Effector memory CD4-positive, alpha-beta T cell (primary cell): Measurements from ENCODE around the gene PRTN3.
"Not testable (repeated sequence)": the region's sequence is repeated elsewhere in the genome, so short reads cannot be mapped to it uniquely, and the experiment has no call there.

ENCODE experiments used
- DNase-seq, 3 donors: peaks; one replicate each; pipeline ENCODE4 v3.0.0-alpha.2; 2020
- H3K27ac ChIP-seq: 2 replicates; pipeline ENCODE4 v1.7.0; 2013; ENCODE audit warnings: mild to moderate bottlenecking, low read length, moderate library complexity; ENCODE audit not compliant: insufficient read depth, poor library complexity, severe bottlenecking
- H3K27me3 ChIP-seq: replicated peaks from 2 replicates; pipeline ENCODE4 v1.7.0; 2013; ENCODE audit warnings: mild to moderate bottlenecking, low read length; ENCODE audit not compliant: insufficient read depth, control insufficient read depth, poor library complexity, severe bottlenecking
- H3K36me3 ChIP-seq: 2 replicates; pipeline ENCODE4 v1.7.0; 2013; ENCODE audit warnings: mild to moderate bottlenecking, low read length, moderate library complexity; ENCODE audit not compliant: control insufficient read depth, insufficient read depth
- H3K4me1 ChIP-seq: 2 replicates; pipeline ENCODE4 v1.7.0; 2013; ENCODE audit warnings: low read length, mild to moderate bottlenecking; ENCODE audit not compliant: control insufficient read depth, insufficient read depth, poor library complexity, severe bottlenecking
- H3K4me3 ChIP-seq: 2 replicates; pipeline ENCODE4 v1.7.0; 2013; ENCODE audit warnings: low read length, low read depth, mild to moderate bottlenecking; ENCODE audit not compliant: insufficient read depth, poor library complexity, severe bottlenecking
- H3K9me3 ChIP-seq: 2 replicates; pipeline ENCODE4 v1.7.0; 2013; ENCODE audit warnings: mild to moderate bottlenecking, low read length, moderate library complexity; ENCODE audit not compliant: control insufficient read depth

The PRTN3 gene

DNA sequence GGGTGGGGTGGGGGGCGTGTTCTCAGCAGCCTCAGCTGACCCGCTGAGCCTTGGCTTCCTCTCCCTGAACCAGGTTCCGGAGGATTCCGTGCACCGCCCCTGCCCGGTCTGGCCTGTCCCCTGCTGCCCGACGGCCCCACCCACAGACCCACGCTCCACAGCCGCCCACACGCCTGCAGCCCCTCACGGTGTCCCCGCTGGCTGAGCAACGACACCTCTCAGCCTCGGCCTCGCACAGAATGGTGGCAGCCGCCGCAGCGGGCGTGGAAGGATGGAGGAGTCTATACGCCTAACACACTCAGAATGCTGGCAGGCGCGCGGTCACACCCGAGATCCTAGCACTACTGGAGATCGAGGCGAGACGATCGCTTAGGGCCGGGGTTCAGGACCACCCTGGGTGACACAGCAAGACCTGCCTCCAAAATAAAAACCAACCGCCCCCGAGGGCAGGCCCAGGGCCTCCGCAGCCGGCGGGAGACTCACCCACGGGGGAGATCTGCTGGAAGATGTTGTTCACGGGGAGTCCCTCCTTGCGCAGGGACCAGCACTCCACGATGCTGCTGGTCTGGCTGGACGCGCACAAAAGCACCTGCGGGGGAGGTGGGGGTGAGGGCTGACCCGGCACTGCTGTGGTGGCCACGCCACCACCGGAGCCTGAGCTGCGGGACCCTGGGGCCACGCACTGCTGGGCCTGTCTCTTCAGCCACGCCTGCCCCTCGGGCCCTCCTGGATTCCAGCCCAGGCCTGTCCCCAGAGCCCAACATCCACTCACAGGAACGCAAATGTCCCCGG is 43.8 kb downstream of the PRTN3 start:
- H3K4me1 ChIP-seq, result no peaks in the 10 kb centered on the region
- H3K27me3 ChIP-seq, result no peaks in the 10 kb centered on the region
- H3K27ac ChIP-seq, result no peak overlapping the region
- peaks cover 73% of the 10 kb centered on the region for H3K36me3 ChIP-seq
- no peak for DNase-seq
- no peak overlapping the region for H3K4me3 ChIP-seq
- no peaks in the 10 kb centered on the region for H3K9me3 ChIP-seq

DNA sequence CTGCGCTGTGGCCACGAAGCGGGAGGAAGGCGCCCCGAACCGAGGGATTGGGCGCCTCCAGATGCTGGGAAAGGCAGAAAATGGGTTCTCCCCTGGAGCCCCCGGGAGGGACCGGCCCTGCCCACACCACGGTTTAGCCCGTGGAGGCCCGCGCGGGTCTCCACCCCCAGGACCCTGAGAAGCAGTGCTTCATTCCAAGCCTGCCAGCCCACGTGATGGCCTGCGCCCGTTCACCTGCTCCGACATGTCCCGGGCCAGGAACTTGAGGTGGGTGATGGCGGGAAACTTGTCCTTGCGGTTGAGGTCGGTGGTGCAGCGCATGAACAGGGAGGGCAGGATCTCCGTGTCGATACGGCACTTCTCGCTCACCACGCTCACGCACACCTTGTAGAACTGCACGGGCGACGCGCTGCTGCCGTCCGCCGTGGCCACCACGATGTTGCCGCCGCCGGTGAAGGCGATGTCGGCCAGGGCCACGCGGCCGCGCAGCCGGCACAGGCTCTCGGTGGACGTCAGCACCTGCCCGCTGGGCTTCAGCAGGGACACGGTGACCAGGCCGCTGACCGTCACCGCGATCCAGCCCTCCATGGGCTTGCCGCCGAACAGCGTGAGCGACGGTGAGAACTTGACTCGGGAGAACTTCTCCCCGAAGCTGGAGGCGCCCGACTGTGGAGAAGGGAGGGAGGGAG is 44.9 kb downstream of the PRTN3 start:
- no peaks in the 10 kb centered on the region for H3K9me3 ChIP-seq
- no peak overlapping the region for H3K27ac ChIP-seq
- H3K4me3 ChIP-seq, result no peak overlapping the region
- H3K36me3 ChIP-seq, result peaks cover 74% of the 10 kb centered on the region
- no peak for DNase-seq
- no peaks in the 10 kb centered on the region for H3K27me3 ChIP-seq
- no peaks in the 10 kb centered on the region for H3K4me1 ChIP-seq

DNA sequence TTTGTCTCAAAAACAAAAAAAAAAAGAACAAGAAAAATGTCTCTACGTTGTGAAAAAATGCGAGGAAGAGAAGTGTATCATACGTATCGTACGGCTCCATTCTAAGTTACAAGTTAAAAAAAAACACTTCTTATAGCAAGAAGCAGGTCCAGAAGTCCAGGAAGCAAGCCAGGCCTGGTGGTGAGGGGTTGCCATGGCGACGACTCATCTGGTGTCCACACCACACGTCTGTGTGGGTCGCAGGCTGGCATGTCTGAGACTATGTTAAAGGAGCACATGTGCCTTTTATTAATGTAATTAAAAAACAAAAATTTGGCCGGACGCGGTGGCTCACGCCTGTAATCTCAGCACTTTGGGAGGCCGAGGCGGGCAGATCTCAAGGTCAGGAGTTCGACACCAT is 46.3 kb downstream of the PRTN3 start:
- peaks cover 7% of the 10 kb centered on the region for H3K4me1 ChIP-seq
- no peak for DNase-seq
- H3K4me3 ChIP-seq, result no peak overlapping the region
- H3K9me3 ChIP-seq, result no peaks in the 10 kb centered on the region
- no peaks in the 10 kb centered on the region for H3K27me3 ChIP-seq
- no peak overlapping the region for H3K27ac ChIP-seq
- H3K36me3 ChIP-seq, result peaks cover 61% of the 10 kb centered on the region

DNA sequence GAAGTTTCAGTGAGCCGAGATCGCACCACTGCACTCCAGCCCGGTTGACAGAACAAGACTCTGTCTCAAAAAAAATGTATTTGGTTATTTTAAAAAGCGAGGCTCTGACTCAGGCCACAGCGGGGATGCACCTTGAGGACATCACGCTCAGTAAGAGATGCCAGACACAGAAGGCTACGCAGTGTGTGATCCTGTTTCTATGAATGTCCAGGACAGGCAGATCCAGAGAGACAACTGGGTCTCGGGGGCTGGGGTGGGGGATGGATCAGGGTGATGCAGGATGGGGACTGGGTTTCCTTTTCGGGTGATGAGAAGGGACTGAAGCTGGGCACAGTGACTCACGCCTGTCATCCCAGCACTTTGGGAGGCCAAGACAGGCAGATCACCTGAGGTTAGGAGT is 46.8 kb downstream of the PRTN3 start:
- Histone ChIP-seq H3K4me1 (peaks cover 11% of the 10 kb centered on the region), H3K27ac (no peak overlapping the region), H3K4me3 (no peak overlapping the region), H3K9me3 (no peaks in the 10 kb centered on the region), H3K36me3 (peaks cover 60% of the 10 kb centered on the region), H3K27me3 (no peaks in the 10 kb centered on the region)
- DNase-seq, result no peak

DNA sequence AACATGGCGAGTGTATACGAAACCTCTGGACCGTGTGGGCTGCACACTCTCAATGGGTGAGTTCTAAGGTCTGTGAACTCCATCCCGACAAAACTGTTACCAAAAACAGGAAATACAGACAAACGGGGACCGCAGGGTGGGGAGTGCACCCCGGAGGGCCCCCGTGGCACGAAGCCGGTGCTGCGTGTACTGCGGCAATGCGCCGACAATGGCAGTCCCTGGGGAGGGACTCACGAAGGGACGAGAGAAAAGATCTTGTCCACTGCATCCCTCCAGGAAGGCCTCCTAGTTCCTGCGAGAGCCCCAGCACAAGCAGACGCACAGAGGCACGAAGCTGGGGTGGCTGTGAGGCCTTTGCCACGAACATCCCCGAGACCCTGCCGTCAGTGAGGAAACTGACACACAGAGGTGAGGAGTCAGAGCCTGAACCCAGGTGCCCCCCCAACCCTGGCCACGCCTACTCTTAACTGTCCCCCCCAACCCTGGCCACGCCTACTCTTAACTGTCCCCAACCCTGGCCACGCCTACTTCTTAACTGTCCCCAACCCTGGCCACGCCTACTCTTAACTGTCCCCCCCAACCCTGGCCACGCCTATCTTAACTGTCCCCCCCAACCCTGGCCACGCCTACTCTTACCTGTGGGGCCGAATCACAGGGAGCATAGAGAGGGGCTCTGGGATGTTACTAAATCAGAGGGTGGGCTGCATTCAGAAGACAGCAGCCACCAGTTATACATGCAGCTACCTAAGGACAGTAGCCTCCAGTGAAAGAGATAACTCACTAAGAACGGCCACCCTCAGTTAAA is 48.0 kb downstream of the PRTN3 start:
- Histone ChIP-seq H3K4me3 (no peak overlapping the region), H3K4me1 (peaks cover 17% of the 10 kb centered on the region), H3K36me3 (peaks cover 49% of the 10 kb centered on the region), H3K27ac (peak overlapping the region; percentile 28), H3K9me3 (no peaks in the 10 kb centered on the region), H3K27me3 (no peaks in the 10 kb centered on the region)
- peak in 1 of 3 donors; percentile 59 for DNase-seq

DNA sequence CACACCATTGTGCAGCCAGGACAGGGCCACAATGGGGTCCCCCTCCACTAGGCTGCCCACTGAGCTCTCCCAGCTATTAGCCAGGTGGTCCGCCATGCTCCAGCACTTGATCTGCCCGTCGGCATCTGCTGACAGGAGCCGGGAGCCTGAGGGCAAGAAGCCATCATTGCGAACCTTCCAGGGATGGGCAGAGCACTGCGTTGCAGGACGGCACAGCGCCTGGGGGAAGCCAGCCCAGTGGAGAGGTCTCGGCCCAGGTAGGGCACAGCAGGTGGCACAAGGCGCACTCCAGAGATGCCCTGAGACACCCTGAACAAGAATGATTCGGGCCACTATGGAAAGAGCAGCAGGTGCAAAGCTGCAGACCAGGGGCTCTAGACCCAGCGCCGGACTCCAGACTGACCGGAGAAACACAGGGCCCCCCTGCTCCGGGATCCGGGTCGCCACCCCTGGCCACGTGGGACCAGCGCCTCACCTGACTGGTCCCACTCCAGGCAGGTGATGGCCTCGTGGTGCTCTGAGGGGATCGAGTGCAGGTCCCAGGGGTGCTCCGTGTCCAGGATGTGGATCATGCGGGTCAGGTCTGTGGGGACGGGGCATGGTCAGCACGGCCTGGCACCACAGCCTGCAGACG is 49.0 kb downstream of the PRTN3 start:
- Histone ChIP-seq H3K4me1 (peaks cover 18% of the 10 kb centered on the region), H3K27me3 (no peaks in the 10 kb centered on the region), H3K36me3 (peaks cover 41% of the 10 kb centered on the region), H3K27ac (no peak overlapping the region), H3K4me3 (no peak overlapping the region), H3K9me3 (no peaks in the 10 kb centered on the region)
- no peak for DNase-seq

DNA sequence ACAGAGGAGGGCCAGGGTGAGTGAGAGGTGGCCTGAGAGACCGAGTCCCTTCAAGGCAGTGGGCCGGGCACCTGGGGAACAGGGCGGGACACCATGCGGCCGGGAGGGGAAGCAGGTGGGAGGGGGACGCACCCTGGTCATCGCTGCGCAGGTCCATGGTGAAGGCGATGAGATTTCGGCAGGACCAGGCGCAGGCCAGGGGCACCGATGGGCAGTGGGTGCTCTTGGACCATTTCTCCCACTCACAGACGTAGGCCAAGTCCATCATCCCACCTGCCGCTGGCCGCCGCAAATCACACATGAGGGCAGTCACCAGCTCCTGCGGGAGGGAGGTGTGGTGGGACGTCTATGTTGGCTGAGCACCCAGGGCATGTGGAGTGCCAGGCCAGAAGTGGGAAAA is 50.0 kb downstream of the PRTN3 start:
- no peak overlapping the region for H3K27ac ChIP-seq
- peaks cover 32% of the 10 kb centered on the region for H3K36me3 ChIP-seq
- H3K4me3 ChIP-seq, result no peak overlapping the region
- DNase-seq, result no peak
- H3K4me1 ChIP-seq, result peaks cover 18% of the 10 kb centered on the region
- no peaks in the 10 kb centered on the region for H3K9me3 ChIP-seq
- H3K27me3 ChIP-seq, result no peaks in the 10 kb centered on the region

DNA sequence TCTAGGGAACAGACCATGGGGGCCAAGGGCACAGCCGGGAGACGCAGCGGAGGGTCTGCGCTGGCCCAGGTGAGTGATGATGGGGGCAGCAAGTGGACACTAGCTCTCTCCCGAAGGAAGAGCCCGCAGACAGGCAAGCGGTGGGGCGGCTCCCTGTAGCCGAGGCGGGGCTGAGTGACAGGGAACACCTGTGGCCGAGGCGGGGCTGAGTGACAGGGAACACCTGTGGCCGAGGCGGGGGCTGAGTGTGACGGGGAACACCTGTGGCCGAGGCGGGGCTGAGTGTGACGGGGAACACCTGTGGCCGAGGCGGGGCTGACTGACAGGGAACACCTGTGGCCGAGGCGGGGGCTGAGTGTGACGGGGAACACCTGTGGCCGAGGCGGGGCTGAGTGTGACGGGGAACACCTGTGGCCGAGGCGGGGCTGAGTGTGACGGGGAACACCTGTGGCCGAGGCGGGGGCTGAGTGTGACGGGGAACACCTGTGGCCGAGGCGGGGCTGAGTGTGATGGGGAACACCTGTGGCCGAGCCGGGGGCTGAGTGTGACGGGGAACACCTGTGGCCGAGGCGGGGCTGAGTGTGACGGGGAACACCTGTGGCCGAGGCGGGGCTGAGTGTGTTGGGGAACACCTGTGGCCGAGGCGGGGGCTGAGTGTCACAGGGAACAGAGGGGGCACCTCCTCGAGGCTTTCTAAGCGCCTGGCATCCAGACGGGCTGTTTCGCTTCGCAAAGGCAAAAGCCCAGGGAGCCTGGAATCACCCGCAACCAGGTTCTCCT is 50.8 kb downstream of the PRTN3 start:
- peak overlapping the region; percentile 87 for H3K27ac ChIP-seq
- H3K36me3 ChIP-seq, result peaks cover 26% of the 10 kb centered on the region
- not testable (repeated sequence) for DNase-seq, H3K27me3 ChIP-seq, H3K9me3 ChIP-seq
- H3K4me3 ChIP-seq, result peak overlapping the region; percentile 91
- peaks cover 18% of the 10 kb centered on the region for H3K4me1 ChIP-seq

DNA sequence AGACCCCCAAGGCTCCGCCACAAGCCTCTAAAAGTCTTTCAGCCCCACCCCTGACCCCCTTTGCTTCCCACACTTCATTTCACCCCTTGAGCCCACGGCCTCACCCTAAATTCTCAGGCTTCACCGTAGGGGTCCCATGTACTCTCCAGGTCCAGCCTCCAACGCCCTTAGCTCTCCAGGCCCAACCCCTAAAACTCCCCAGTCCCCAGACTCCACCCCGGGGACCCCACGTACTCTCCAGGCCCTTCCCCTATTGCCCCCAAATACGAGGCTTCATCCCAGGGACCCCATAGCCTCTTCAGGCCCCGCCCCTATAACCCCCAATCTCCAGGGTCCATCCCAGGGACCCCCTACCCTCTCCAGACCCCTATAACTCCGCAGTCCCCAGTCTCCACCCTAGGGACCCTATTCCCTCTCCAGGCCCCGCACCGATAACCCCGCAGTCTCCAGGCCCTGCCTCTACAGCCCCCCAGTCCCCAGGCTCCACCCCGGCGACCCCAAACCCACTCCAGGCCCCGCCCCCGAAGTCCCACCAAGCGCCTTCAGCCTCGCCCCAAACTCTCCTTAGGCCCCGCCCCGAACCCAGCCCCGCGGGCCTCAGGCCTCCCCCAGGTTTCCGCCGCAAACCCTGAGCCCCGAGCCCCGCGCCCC is 51.6 kb downstream of the PRTN3 start:
- Histone ChIP-seq H3K27ac (peak overlapping the region; percentile 87), H3K9me3 (no peaks in the 10 kb centered on the region), H3K27me3 (no peaks in the 10 kb centered on the region), H3K4me3 (peak overlapping the region; percentile 91), H3K4me1 (peaks cover 18% of the 10 kb centered on the region), H3K36me3 (peaks cover 29% of the 10 kb centered on the region)
- no peak for DNase-seq
